Type B pancreatic cell (in vitro differentiated cells): ENCODE data around the gene CEACAM21. TPM values are rescaled to one million over a fixed set of nuclear protein-coding genes. Genes with fewer than 3 reads are reported as not detected.
A peak's percentile ranks its signal among the peaks of the same experiment; 100 is the strongest.

ENCODE experiments used
- DNase-seq: peaks from one replicate; pipeline ENCODE4 v3.0.0; 2021; ENCODE audit warnings: mixed read lengths; ENCODE audit not compliant: unreplicated experiment; ENCODE audit errors: extremely low spot score
- H3K27ac Mint-ChIP-seq: 2 replicates; pipeline ENCODE4 v1.8.0; 2021; ENCODE audit warnings: mild to moderate bottlenecking, mixed read lengths
- H3K27me3 Mint-ChIP-seq: 2 replicates; pipeline ENCODE4 v1.8.0; 2021; ENCODE audit warnings: mixed read lengths
- H3K36me3 Mint-ChIP-seq: 2 replicates; pipeline ENCODE4 v1.8.0; 2021; ENCODE audit warnings: mixed read lengths
- H3K4me1 Mint-ChIP-seq: one replicate; pipeline ENCODE4 v1.8.0; 2021; ENCODE audit warnings: mixed read lengths; ENCODE audit not compliant: unreplicated experiment
- H3K4me3 Mint-ChIP-seq: 2 replicates; pipeline ENCODE4 v1.8.0; 2021; ENCODE audit warnings: mild to moderate bottlenecking, mixed read lengths
- H3K9me3 Mint-ChIP-seq: 2 replicates; pipeline ENCODE4 v1.8.0; 2021; ENCODE audit warnings: mixed read lengths
- CTCF ChIP-seq: fragments of 200-600 bp; sonication (generic); conservative IDR thresholded peaks from 2 replicates; pipeline ENCODE4 v1.5.0; 2021; ENCODE audit warnings: antibody characterized with exemption, mild to moderate bottlenecking
- total RNA-seq: library from RNA; stranded (reverse); gene quantifications from 2 replicates; pipeline ENCODE4 v1.2.1, GENCODE V29; 2021; ENCODE audit warnings: low replicate concordance

CEACAM21 gene
- total RNA-seq, 1 donor from 2014 or later: not detected

DNA sequence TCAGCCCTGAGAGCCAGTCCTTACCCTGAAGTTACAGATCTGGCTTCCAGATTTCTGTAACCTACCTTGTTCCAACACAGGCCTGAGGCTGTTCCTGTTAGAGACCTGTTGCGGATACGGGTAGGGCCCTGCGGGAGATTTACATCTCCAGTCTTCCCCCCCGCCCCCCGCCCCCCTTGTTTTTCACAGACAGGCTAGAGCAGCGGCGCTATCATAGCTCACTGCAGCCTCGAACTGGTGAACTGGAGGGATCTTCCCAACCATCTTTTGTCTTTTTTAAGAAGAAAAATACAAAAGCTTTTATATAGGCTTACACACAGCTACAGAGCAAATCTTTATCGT lies 10.6 kb upstream of the CEACAM21 start:
- H3K36me3 Mint-ChIP-seq: no peaks in the 10 kb centered on the region

DNA sequence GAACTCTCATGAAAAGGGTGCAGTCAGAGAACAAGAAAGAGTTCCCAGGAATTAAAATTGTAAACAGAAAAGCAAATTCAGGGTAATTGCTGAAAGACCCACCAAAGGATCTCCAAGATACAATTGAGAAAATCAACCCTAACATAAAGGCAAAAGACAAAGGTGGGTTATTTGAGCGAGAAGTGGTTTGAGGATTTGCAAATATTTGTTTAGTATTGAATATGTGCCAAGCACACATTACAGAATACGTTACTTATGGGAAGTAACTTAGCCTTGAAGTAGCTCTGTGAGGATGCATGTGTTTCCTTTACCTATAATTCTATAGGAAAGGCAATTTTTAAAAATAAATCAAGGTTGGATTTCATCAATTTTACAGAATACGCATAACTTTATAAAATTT lies 10.0 kb upstream of the CEACAM21 start:
- Mint-ChIP-seq H3K4me3 (no peak overlapping the region), H3K4me1 (no peaks in the 10 kb centered on the region), H3K36me3 (no peaks in the 10 kb centered on the region), H3K27me3 (peaks cover 49% of the 10 kb centered on the region), H3K27ac (no peak overlapping the region), H3K9me3 (no peaks in the 10 kb centered on the region)
- DNase-seq: no peak
- TF ChIP-seq CTCF: no peak

More for the DNA sequence above, 10.6 kb upstream of the CEACAM21 start:
- Mint-ChIP-seq H3K9me3 (no peaks in the 10 kb centered on the region), H3K27ac (no peak overlapping the region), H3K27me3 (peaks cover 45% of the 10 kb centered on the region), H3K4me1 (no peaks in the 10 kb centered on the region), H3K4me3 (no peak overlapping the region)
- no peak for TF ChIP-seq CTCF
- DNase-seq: no peak

DNA sequence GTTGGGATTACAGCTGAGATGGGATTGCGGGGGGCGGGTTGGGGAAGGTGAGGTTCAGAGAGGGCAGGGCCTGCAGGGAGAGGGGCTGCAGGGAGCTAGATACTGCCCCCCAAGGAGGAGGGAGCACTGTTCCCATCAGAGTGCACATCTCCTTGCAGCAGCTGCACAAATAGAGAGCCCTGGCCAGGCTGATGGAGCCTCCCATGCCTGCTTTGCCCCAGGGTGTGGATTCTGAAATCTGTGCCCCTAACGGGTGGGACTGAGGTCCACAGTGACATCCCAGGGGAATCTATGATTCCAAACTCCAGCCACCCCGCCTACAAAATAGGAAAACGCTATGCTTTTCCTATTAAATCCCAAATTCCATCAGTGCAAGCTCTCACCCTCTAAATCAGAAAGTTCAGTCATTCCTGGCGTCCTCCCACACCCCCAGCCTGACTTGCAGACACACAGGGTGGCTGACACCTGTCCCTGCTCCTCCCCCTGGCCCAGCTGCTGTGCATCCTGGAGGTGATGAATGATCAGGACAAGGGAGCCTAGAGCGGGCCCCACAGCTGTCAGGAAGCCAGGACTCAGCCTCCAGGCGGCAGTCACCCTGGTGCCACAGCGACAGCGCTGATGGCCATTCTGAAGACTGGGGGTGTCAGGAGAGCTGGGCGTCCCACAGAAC lies 6.3 kb upstream of the CEACAM21 start:
- no peak for DNase-seq
- H3K4me3 Mint-ChIP-seq: no peak overlapping the region
- no peaks in the 10 kb centered on the region for H3K9me3 Mint-ChIP-seq
- H3K27ac Mint-ChIP-seq: no peak overlapping the region
- H3K27me3 Mint-ChIP-seq: peaks cover 33% of the 10 kb centered on the region
- H3K4me1 Mint-ChIP-seq: no peaks in the 10 kb centered on the region
- no peak for TF ChIP-seq CTCF
- H3K36me3 Mint-ChIP-seq: no peaks in the 10 kb centered on the region

- TF ChIP-seq CTCF: no peak
- H3K4me3 Mint-ChIP-seq: no peak overlapping the region
- H3K27me3 Mint-ChIP-seq: peaks cover 32% of the 10 kb centered on the region
- H3K4me1 Mint-ChIP-seq: no peaks in the 10 kb centered on the region
- no peaks in the 10 kb centered on the region for H3K36me3 Mint-ChIP-seq
- no peak overlapping the region for H3K27ac Mint-ChIP-seq
- no peak for DNase-seq
- no peaks in the 10 kb centered on the region for H3K9me3 Mint-ChIP-seq
These were observed 5.8 kb upstream of the CEACAM21 start for GRCh38 chr19:41570179-41570578.

DNA sequence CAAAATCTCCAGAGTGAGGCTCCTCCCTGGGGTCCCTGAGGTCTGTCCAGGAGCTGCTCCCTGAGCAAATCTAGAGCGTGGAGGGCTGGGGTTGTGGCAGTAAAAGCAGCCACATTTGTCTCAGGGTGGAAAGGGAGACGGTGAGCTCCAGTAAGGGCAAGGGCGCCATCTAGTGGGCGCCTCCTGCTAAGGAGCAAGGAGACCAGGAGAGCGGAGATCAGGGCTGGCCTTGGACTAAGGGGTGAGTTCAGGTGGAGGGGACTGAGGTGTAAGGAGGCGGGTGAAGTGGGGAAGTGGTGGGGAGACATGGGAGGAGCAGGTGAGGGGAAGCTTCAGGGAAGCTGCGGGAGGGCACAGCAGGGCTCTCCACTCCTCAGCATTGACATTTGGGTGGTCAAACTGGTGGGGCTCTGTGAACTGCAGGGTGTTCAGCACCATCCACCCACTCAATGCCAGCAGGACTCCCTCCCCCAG lies 5.3 kb upstream of the CEACAM21 start:
- TF ChIP-seq CTCF: peak; percentile 80
- H3K27ac Mint-ChIP-seq: no peak overlapping the region
- no peak for DNase-seq
- H3K4me3 Mint-ChIP-seq: no peak overlapping the region
- H3K36me3 Mint-ChIP-seq: no peaks in the 10 kb centered on the region
- no peaks in the 10 kb centered on the region for H3K9me3 Mint-ChIP-seq
- H3K27me3 Mint-ChIP-seq: peaks cover 29% of the 10 kb centered on the region
- no peaks in the 10 kb centered on the region for H3K4me1 Mint-ChIP-seq
